Adipocyte (in vitro differentiated cells): ENCODE data around the gene BEX4.
"Not testable (repeated sequence)": the region's sequence is repeated elsewhere in the genome, so short reads cannot be mapped to it uniquely, and the experiment has no call there.

Experiments used
- DNase-seq: peaks from one replicate; pipeline ENCODE4 v3.0.0-alpha.2; 2015; ENCODE audit warnings: low read depth
- H3K27me3 ChIP-seq: replicated peaks from 2 replicates; pipeline ENCODE4 v1.7.0; 2013; ENCODE audit warnings: mild to moderate bottlenecking, low read length, moderate library complexity; ENCODE audit not compliant: control insufficient read depth, insufficient read depth
- H3K36me3 ChIP-seq: 2 replicates; pipeline ENCODE4 v1.7.0; 2013; ENCODE audit warnings: low read length, mild to moderate bottlenecking, moderate library complexity; ENCODE audit not compliant: control insufficient read depth, insufficient read depth, severe bottlenecking
- H3K4me1 ChIP-seq: 2 replicates; pipeline ENCODE4 v1.7.0; 2013; ENCODE audit warnings: mild to moderate bottlenecking, low read length, moderate library complexity; ENCODE audit not compliant: control insufficient read depth, insufficient read depth
- H3K4me3 ChIP-seq: 2 replicates; pipeline ENCODE4 v1.7.0; 2013; ENCODE audit warnings: mild to moderate bottlenecking, low read length, moderate library complexity
- H3K9ac ChIP-seq: 2 replicates; pipeline ENCODE4 v1.7.0; 2013; ENCODE audit warnings: mild to moderate bottlenecking, low read length, moderate library complexity
- H3K9me3 ChIP-seq: 2 replicates; pipeline ENCODE4 v1.7.0; 2013; ENCODE audit warnings: mild to moderate bottlenecking, low read length, moderate library complexity; ENCODE audit not compliant: control insufficient read depth

Gene BEX4

DNA sequence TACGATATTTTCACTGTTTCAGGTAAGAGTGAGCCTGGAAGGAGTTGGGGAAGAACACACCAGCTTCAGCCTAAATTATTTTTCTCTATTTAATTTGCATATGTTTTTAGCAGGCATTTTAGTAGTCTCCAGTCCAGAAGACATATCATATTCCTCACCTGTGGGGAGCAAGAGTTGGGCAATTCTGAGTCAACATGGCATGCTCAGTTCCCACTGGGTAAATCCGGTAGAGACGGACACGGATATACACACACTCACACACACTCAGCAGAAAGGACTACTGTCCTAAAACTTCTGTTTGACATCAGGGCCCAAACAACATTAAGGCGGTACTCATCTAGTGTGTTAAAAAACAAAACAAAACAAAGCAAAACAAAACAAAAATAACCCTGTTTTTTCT is 4.9 kb upstream of the BEX4 start:
- Histone ChIP-seq H3K4me3 (no peak overlapping the region), H3K4me1 (no peaks in the 10 kb centered on the region), H3K36me3 (no peaks in the 10 kb centered on the region), H3K9ac (no peak overlapping the region), H3K27me3 (peaks cover 11% of the 10 kb centered on the region), H3K9me3 (peaks cover 6% of the 10 kb centered on the region)
- DNase-seq: no peak

DNA sequence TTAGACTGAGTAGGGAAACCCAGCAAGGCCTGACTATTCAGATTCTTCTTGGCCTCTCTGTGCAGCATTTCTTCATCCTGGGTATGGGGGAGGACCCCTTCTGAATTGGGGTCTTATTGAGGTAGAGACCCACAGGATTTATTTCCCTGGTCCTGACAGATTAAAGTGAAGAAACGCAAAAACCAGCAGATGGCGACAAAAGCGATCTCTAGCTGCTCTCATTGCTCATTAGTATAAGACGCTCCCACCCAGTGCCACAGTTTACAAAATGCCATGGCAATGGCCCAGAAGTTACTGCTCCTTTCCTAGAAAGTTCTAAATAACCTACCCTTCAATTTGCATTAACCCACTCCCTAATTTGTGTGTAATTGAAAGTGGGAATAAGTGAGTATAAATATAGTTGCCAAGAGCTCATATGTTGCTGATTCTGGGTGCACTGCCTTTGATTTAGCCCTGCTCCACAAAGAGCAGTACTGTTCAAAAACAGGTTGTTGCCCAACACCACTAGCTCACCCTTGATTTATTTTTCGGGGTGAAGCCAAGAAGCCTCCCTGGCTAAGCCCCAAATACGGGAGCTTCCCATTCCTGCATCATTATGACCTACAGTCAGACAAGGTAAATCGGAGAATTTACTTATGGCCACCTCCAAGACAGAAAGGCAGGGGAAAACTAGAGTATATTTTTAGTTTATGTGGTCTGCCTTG is 3.7 kb upstream of the BEX4 start:
- DNase-seq: peak; percentile 81

DNA sequence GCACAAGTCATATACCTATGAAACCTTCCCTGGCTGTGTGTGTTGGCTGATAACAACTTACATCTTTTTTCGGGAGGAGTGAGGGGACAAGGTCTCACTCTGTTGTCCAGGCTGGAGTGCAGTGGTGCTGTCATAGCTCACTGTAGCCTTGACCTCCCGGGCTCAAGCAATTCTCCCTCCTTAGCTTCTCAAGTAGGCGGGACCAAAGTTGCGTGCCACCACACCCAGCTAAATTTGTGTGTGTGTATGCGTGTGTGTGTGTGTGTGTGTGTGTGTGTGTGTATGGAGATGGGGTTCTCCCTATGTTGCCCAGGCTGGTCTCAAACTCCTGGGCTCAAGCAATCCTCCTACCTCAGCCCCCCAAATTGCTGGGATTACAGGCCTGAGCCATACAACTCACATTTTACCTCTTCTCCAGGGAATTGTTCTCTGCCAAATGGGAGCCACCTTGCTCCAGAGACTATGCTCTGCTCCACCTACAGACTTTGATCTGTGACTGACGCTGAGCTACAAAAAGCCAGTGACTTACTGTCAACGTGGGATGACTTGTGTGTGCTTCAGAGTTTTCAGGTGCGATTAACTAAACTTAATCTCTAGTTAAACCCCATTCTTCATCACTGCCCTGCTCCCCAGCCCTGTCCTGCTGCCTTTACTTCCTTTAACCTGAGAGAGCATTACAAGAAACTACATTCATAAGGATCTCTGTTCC is 2.0 kb upstream of the BEX4 start:
- Histone ChIP-seq H3K36me3 (no peaks in the 10 kb centered on the region), H3K9me3 (no peaks in the 10 kb centered on the region), H3K9ac (no peak overlapping the region), H3K4me3 (no peak overlapping the region), H3K27me3 (peaks cover 6% of the 10 kb centered on the region), H3K4me1 (no peaks in the 10 kb centered on the region)
- no peak for DNase-seq

More for the DNA sequence above, 3.7 kb upstream of the BEX4 start:
- Histone ChIP-seq H3K27me3 (peaks cover 6% of the 10 kb centered on the region), H3K9ac (no peak overlapping the region), H3K4me1 (no peaks in the 10 kb centered on the region), H3K36me3 (no peaks in the 10 kb centered on the region), H3K4me3 (no peak overlapping the region), H3K9me3 (peaks cover 6% of the 10 kb centered on the region)

DNA sequence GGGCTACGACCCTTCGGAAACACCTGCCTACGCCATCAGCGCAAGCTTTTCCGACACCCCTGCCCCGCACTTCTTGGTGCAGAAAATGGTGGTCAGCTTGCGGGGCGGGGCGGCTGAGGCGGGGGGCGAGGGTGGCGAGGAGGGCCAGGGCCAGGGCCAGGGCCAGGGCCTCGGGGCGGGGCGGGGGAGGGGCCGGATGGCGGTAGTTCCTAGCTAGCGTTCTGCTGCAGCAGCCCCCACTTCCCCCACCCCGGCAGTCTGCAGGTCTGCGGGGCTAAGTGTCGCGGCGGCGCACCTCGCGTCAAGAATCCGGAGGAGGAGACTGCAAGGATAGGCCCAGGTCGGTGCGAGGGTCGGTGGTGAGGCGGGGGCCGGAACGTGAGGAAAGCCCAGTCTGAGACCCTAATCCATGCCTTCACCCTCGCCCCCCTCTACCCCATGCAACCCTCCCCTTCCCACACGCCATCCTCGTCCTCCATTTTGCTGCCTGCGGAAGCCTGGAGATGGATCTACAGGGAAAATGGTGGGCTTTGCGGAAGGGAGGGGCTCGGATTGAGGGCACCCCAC is 600 bp downstream of the BEX4 start:
- Histone ChIP-seq H3K4me3 (peak overlapping the region; percentile 81), H3K27me3 (peaks cover 25% of the 10 kb centered on the region), H3K9ac (peak overlapping the region; percentile 80), H3K4me1 (no peaks in the 10 kb centered on the region), H3K36me3 (no peaks in the 10 kb centered on the region), H3K9me3 (no peaks in the 10 kb centered on the region)
- peak; percentile 22 for DNase-seq

DNA sequence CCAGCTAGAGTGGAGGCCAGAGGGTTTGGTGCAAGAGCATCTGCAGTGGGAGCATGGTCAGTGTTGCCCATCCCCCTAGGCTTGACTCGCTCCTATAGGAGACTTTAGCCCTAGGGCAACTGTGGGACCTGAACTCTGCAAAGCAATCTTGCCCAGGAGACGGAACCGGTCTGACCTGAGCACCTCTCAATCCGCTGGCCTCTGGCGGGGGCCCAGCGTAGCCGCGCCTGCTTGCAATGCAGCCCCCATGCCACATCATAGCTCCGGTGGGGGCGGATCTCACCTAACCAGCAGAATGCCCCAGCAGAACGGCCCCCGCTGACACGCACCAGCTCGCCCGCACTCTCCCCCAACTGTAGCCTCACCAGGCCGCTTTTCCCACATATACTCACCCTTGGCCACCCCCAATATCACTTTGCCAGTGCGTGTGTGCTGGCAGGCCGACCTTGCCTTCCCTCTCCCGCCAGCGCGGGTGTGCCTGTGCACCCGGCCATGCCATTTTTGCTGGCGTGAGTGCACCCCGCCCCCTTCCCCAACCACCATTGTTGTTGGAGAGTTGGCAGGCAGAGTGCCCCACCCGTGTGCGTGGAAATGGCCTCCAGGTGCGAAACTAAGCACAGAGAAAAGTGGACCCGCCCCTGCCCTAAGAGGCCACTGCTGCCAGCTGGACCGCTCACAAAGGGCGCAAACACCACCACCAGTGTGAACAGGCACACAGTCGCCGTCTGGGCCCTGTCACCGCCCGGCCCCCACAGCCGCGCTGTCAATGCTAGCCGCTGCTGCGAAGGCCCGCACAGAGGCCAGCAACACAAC is 5.8 kb downstream of the BEX4 start:
- H3K9ac ChIP-seq: no peak overlapping the region
- no peaks in the 10 kb centered on the region for H3K36me3 ChIP-seq
- peaks cover 15% of the 10 kb centered on the region for H3K9me3 ChIP-seq
- H3K27me3 ChIP-seq: peaks cover 41% of the 10 kb centered on the region
- no peaks in the 10 kb centered on the region for H3K4me1 ChIP-seq
- H3K4me3 ChIP-seq: no peak overlapping the region
- no peak for DNase-seq

DNA sequence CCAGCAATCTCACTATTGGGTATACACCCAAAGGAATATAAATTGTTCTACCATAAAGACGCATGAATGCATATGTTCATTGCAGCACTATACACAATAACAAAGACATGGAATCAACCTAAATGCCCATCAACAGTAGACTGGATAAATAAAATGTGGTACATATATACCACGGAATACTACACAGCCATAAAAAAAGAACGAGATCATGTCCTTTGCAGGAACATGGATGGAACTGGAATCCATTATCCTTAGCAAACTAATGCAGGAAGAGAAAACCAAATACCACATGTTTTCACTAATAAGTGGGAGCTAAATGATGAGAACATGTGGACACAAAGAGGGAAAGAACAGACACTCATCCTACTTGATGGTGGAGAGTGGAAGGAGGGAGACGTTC is 11.0 kb downstream of the BEX4 start:
- not testable (repeated sequence) for H3K9ac ChIP-seq, H3K4me1 ChIP-seq, DNase-seq, H3K4me3 ChIP-seq, H3K36me3 ChIP-seq
- H3K27me3 ChIP-seq: peaks cover 35% of the 10 kb centered on the region
- peaks cover 18% of the 10 kb centered on the region for H3K9me3 ChIP-seq

DNA sequence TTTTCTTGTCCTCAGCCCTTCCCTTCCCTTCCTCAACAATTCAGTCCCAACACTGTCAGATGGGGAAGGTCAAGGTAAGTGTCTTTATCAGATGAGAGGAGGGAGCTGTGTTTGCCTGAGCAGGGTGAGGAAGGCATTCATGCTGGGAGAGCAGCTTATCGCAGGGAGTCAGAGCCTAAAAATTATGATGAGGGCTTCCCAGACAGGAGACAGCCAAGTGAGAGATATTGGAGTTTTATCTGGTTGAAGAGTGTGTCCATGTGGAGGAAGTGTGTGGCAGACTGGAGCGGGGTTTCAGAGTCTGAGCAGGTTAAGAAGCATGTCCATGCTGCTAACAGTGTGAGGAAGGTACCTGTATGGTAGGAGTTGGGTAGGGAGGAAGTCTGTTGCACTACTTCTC is 18.4 kb downstream of the BEX4 start:
- no peak for DNase-seq
- H3K4me1 ChIP-seq: no peaks in the 10 kb centered on the region
- no peak overlapping the region for H3K9ac ChIP-seq
- peaks cover 43% of the 10 kb centered on the region for H3K27me3 ChIP-seq
- H3K9me3 ChIP-seq: no peaks in the 10 kb centered on the region
- H3K4me3 ChIP-seq: no peak overlapping the region
- no peaks in the 10 kb centered on the region for H3K36me3 ChIP-seq

DNA sequence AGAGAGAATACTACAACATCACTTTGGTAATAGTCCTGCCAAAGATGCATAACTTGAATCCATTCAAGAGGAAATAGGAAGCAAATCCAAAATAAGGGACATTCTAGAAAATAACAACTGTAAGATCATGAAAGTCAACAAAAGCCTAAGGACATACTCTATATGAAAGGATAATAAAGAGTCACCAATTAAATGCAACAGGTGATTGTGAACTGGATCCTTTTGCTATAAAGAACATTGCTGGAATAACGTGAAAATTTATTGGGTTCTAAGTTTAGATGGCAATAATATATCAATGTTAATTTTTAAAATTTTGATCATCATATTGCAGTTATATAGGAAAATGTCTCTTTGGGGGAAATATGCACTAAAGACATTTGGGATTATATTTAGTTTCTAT is 20.0 kb downstream of the BEX4 start:
- no peak for DNase-seq
- no peaks in the 10 kb centered on the region for H3K36me3 ChIP-seq
- H3K4me1 ChIP-seq: no peaks in the 10 kb centered on the region
- no peak overlapping the region for H3K9ac ChIP-seq
- no peaks in the 10 kb centered on the region for H3K9me3 ChIP-seq
- no peak overlapping the region for H3K4me3 ChIP-seq
- H3K27me3 ChIP-seq: peaks cover 33% of the 10 kb centered on the region

DNA sequence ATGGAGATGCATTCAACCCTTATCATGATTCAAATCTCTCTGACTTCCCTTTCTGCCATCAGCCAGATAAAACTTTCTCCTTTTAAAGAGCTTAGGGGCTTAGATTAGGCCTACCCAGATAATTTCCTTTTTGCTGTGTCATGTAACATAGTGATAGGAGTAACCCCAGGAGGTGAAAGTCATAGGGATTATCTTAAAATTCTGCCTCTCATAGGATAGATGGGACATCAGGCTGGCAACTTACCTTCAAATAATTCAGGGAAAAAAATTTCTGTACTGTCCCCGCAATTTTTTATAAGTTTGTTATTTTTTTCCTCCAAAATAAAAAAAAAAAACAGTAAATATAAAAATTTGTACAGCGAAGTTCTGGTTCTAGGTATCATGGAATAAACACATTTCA is 20.7 kb downstream of the BEX4 start:
- H3K36me3 ChIP-seq, H3K9ac ChIP-seq, H3K9me3 ChIP-seq, DNase-seq, H3K4me3 ChIP-seq, H3K4me1 ChIP-seq: not testable (repeated sequence)
- H3K27me3 ChIP-seq: peaks cover 28% of the 10 kb centered on the region

DNA sequence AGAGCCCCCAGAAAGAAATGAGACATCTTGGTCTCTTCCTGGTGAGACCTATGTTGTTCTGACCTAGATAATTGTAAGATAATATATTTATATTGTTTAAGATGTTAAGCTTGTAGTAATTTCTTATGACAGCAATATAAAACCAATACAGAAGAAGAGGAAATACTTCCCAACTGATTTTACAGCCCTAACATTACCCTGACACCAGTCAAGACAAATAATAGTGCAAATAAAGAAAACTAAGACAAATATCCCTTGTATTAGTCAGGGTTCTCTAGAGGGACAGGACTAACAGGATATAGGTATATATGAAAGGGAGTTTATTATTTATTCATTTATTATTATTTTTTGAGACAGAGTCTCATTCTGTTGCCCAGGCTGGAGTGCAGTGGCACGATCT is 21.4 kb downstream of the BEX4 start:
- Histone ChIP-seq H3K27me3 (peaks cover 23% of the 10 kb centered on the region), H3K9ac (no peak overlapping the region), H3K4me1 (no peaks in the 10 kb centered on the region), H3K4me3 (no peak overlapping the region), H3K9me3 (no peaks in the 10 kb centered on the region), H3K36me3 (no peaks in the 10 kb centered on the region)
- DNase-seq: no peak

DNA sequence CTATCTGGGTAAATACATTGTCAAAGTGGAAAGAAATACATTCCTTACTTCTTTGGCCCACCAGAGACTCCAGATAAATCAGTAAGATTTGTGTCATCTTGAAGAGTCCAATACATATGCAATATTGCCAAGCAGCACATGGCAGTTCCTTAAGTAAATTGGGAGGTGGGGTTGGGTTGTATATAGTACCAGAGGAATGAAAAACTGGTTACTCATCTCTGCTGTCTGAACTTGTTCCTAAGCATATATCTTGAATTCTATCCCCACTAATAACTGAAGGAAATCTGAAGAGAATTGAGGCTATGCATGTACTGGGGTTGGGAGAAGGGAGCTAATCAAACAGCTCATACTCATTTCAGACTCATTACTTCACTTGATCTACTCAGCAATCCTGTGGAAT is 25.2 kb downstream of the BEX4 start:
- Histone ChIP-seq H3K27me3 (peaks cover 13% of the 10 kb centered on the region), H3K4me1 (no peaks in the 10 kb centered on the region), H3K9me3 (no peaks in the 10 kb centered on the region), H3K4me3 (no peak overlapping the region), H3K36me3 (no peaks in the 10 kb centered on the region), H3K9ac (no peak overlapping the region)
- no peak for DNase-seq
